T-helper 1 cell treated with Interleukin-12 subunit alpha and Interleukin-12 subunit beta and Interleukin-4 antibody, amounts not matched to agents 30 μg/mL and 1 μg/mL, for 36 hours (primary cell): ENCODE data around the gene RPN1.
A peak's percentile ranks its signal among the peaks of the same experiment; 100 is the strongest.
"Not testable (repeated sequence)": the region's sequence is repeated elsewhere in the genome, so short reads cannot be mapped to it uniquely, and the experiment has no call there.

Experiments
- H3K27ac Mint-ChIP-seq: one replicate; pipeline ENCODE4 v1.8.0; 2021; ENCODE audit warnings: mild to moderate bottlenecking, mixed read lengths
- H3K27me3 Mint-ChIP-seq: one replicate; pipeline ENCODE4 v1.8.0; 2021; ENCODE audit warnings: low read depth, mixed read lengths
- H3K36me3 Mint-ChIP-seq: one replicate; pipeline ENCODE4 v1.8.0; 2021; ENCODE audit warnings: low read depth, mixed read lengths
- H3K4me1 Mint-ChIP-seq: one replicate; pipeline ENCODE4 v1.8.0; 2021; ENCODE audit warnings: low read depth, mixed read lengths
- H3K4me3 Mint-ChIP-seq: one replicate; pipeline ENCODE4 v1.8.0; 2021; ENCODE audit warnings: mild to moderate bottlenecking, moderate library complexity, mixed read lengths
- H3K9me3 Mint-ChIP-seq: one replicate; pipeline ENCODE4 v1.8.0; 2021; ENCODE audit warnings: mixed read lengths

RPN1 gene

GRCh38 chr3:128667641-128668040, 17.0 kb upstream of the RPN1 start:
- Mint-ChIP-seq H3K9me3 (no peaks in the 10 kb centered on the region), H3K4me3 (no peak overlapping the region), H3K36me3 (no peaks in the 10 kb centered on the region), H3K27me3 (peaks cover 36% of the 10 kb centered on the region), H3K4me1 (no peaks in the 10 kb centered on the region), H3K27ac (no peak overlapping the region)

GRCh38 chr3:128665362-128666021, 14.9 kb upstream of the RPN1 start:
- H3K4me3 Mint-ChIP-seq = no peak overlapping the region
- no peaks in the 10 kb centered on the region for H3K9me3 Mint-ChIP-seq
- no peaks in the 10 kb centered on the region for H3K4me1 Mint-ChIP-seq
- H3K27ac Mint-ChIP-seq = no peak overlapping the region
- peaks cover 25% of the 10 kb centered on the region for H3K27me3 Mint-ChIP-seq
- H3K36me3 Mint-ChIP-seq = no peaks in the 10 kb centered on the region

GRCh38 chr3:128663151-128663550, 12.5 kb upstream of the RPN1 start:
- Mint-ChIP-seq H3K36me3 (no peaks in the 10 kb centered on the region), H3K4me1 (no peaks in the 10 kb centered on the region), H3K4me3 (no peak overlapping the region), H3K27me3 (peaks cover 17% of the 10 kb centered on the region), H3K27ac (no peak overlapping the region), H3K9me3 (no peaks in the 10 kb centered on the region)

- Mint-ChIP-seq H3K27ac (no peak overlapping the region), H3K36me3 (no peaks in the 10 kb centered on the region), H3K4me3 (no peak overlapping the region), H3K27me3 (no peaks in the 10 kb centered on the region), H3K9me3 (no peaks in the 10 kb centered on the region), H3K4me1 (peaks cover 7% of the 10 kb centered on the region)
Measured at GRCh38 chr3:128655531-128655930, 4.9 kb upstream of the RPN1 start.

- not testable (repeated sequence) for H3K9me3 Mint-ChIP-seq, H3K27me3 Mint-ChIP-seq, H3K4me1 Mint-ChIP-seq, H3K36me3 Mint-ChIP-seq
- Mint-ChIP-seq H3K27ac (peak overlapping the region; percentile 13), H3K4me3 (peak overlapping the region; percentile 87)
Measured at GRCh38 chr3:128653993-128654805, 3.6 kb upstream of the RPN1 start.

GRCh38 chr3:128653383-128653992, 2.9 kb upstream of the RPN1 start:
- Mint-ChIP-seq H3K4me3 (peak overlapping the region; percentile 87), H3K4me1 (peaks cover 15% of the 10 kb centered on the region)
- H3K27me3 Mint-ChIP-seq, H3K36me3 Mint-ChIP-seq, H3K27ac Mint-ChIP-seq, H3K9me3 Mint-ChIP-seq: not testable (repeated sequence)

- peak overlapping the region; percentile 83 for H3K4me3 Mint-ChIP-seq
- H3K9me3 Mint-ChIP-seq = no peaks in the 10 kb centered on the region
- no peaks in the 10 kb centered on the region for H3K27me3 Mint-ChIP-seq
- H3K27ac Mint-ChIP-seq = peak overlapping the region; percentile 91
- peaks cover 24% of the 10 kb centered on the region for H3K4me1 Mint-ChIP-seq
- H3K36me3 Mint-ChIP-seq = peaks cover 7% of the 10 kb centered on the region
Measured at GRCh38 chr3:128648940-128649663, 1.5 kb downstream of the RPN1 start.

GRCh38 chr3:128648402-128648801, 2.2 kb downstream of the RPN1 start:
- Mint-ChIP-seq H3K9me3 (no peaks in the 10 kb centered on the region), H3K36me3 (peaks cover 11% of the 10 kb centered on the region), H3K4me3 (peak overlapping the region; percentile 83), H3K27ac (no peak overlapping the region), H3K27me3 (no peaks in the 10 kb centered on the region), H3K4me1 (peaks cover 21% of the 10 kb centered on the region)

GRCh38 chr3:128647307-128647706, 3.3 kb downstream of the RPN1 start:
- H3K9me3 Mint-ChIP-seq = no peaks in the 10 kb centered on the region
- H3K27me3 Mint-ChIP-seq = no peaks in the 10 kb centered on the region
- H3K36me3 Mint-ChIP-seq = peaks cover 17% of the 10 kb centered on the region
- H3K27ac Mint-ChIP-seq = no peak overlapping the region
- H3K4me1 Mint-ChIP-seq = peaks cover 21% of the 10 kb centered on the region
- no peak overlapping the region for H3K4me3 Mint-ChIP-seq

- H3K9me3 Mint-ChIP-seq = no peaks in the 10 kb centered on the region
- H3K4me1 Mint-ChIP-seq = peaks cover 11% of the 10 kb centered on the region
- H3K27me3 Mint-ChIP-seq = no peaks in the 10 kb centered on the region
- no peak overlapping the region for H3K4me3 Mint-ChIP-seq
- H3K27ac Mint-ChIP-seq = no peak overlapping the region
- peaks cover 28% of the 10 kb centered on the region for H3K36me3 Mint-ChIP-seq
Measured at GRCh38 chr3:128634075-128634611, 16.5 kb downstream of the RPN1 start.

GRCh38 chr3:128632301-128632700, 18.3 kb downstream of the RPN1 start:
- peaks cover 9% of the 10 kb centered on the region for H3K4me1 Mint-ChIP-seq
- H3K27ac Mint-ChIP-seq = no peak overlapping the region
- no peaks in the 10 kb centered on the region for H3K27me3 Mint-ChIP-seq
- peaks cover 25% of the 10 kb centered on the region for H3K36me3 Mint-ChIP-seq
- no peak overlapping the region for H3K4me3 Mint-ChIP-seq
- no peaks in the 10 kb centered on the region for H3K9me3 Mint-ChIP-seq

GRCh38 chr3:128629936-128630335, 20.7 kb downstream of the RPN1 start:
- peaks cover 6% of the 10 kb centered on the region for H3K4me1 Mint-ChIP-seq
- peaks cover 41% of the 10 kb centered on the region for H3K36me3 Mint-ChIP-seq
- H3K9me3 Mint-ChIP-seq = no peaks in the 10 kb centered on the region
- no peaks in the 10 kb centered on the region for H3K27me3 Mint-ChIP-seq
- H3K27ac Mint-ChIP-seq = no peak overlapping the region
- H3K4me3 Mint-ChIP-seq = no peak overlapping the region

GRCh38 chr3:128625409-128625945, 25.1 kb downstream of the RPN1 start:
- Mint-ChIP-seq H3K9me3 (no peaks in the 10 kb centered on the region), H3K27me3 (no peaks in the 10 kb centered on the region), H3K36me3 (peaks cover 58% of the 10 kb centered on the region), H3K4me3 (no peak overlapping the region), H3K27ac (peak overlapping the region; percentile 18), H3K4me1 (peaks cover 8% of the 10 kb centered on the region)

- Mint-ChIP-seq H3K9me3 (no peaks in the 10 kb centered on the region), H3K27me3 (no peaks in the 10 kb centered on the region), H3K27ac (no peak overlapping the region), H3K4me1 (peaks cover 14% of the 10 kb centered on the region), H3K36me3 (peaks cover 57% of the 10 kb centered on the region), H3K4me3 (no peak overlapping the region)
Measured at GRCh38 chr3:128624526-128625138, 26.0 kb downstream of the RPN1 start.
